Calu3 (cell line): ENCODE results near the gene ANGPT4. TPM values are rescaled to one million over a fixed set of nuclear protein-coding genes. Genes with fewer than 3 reads are reported as not detected.

Experiments
- BruUV-seq: library from RNA; stranded (reverse); fragments of 400-500 nt; replicated peaks from 2 replicates; lab custom pipeline; 2021; lab: Mats Ljungman, UMichigan
- CTCF ChIA-PET: fragments of 300-600 bp; sonication (Branson Sonifier 250); formaldehyde crosslinking; loops from one replicate; lab custom pipeline; 2022; ENCODE audit warnings: antibody characterized with exemption; lab: Charles Lee
- DNase-seq: peaks from one replicate; pipeline ENCODE4 v3.0.0; 2022
- H3K27ac Mint-ChIP-seq: one replicate; pipeline ENCODE4 v1.8.0; 2022; ENCODE audit warnings: mixed read lengths; ENCODE audit not compliant: unreplicated experiment
- H3K27me3 Mint-ChIP-seq: one replicate; pipeline ENCODE4 v1.8.0; 2022; ENCODE audit warnings: mixed read lengths; ENCODE audit not compliant: unreplicated experiment
- H3K36me3 Mint-ChIP-seq: one replicate; pipeline ENCODE4 v1.8.0; 2022; ENCODE audit warnings: mild to moderate bottlenecking, moderate library complexity, mixed read lengths; ENCODE audit not compliant: insufficient read depth, unreplicated experiment
- H3K4me1 Mint-ChIP-seq: one replicate; pipeline ENCODE4 v1.8.0; 2022; ENCODE audit warnings: mild to moderate bottlenecking, low read depth, mixed read lengths; ENCODE audit not compliant: unreplicated experiment
- H3K4me3 Mint-ChIP-seq: one replicate; pipeline ENCODE4 v1.8.0; 2022; ENCODE audit warnings: mild to moderate bottlenecking, low read depth, moderate library complexity, mixed read lengths; ENCODE audit not compliant: unreplicated experiment
- H3K9me3 Mint-ChIP-seq: one replicate; pipeline ENCODE4 v1.8.0; 2022; ENCODE audit warnings: low read depth, mixed read lengths; ENCODE audit not compliant: unreplicated experiment
- CTCF ChIP-seq: fragments of 200-600 bp; IDR thresholded peaks from one replicate; pipeline ENCODE4 v1.8.0; 2022; ENCODE audit warnings: antibody characterized with exemption; ENCODE audit not compliant: unreplicated experiment
- intact Hi-C: fragments of 100-400 bp; cut with micrococcal nuclease; formaldehyde crosslinking; loops from one replicate; pipeline ENCODE4 v1.10.0; 2022; ENCODE audit not compliant: unreplicated experiment
- total RNA-seq: library from RNA; stranded (reverse); gene quantifications from 2 replicates; pipeline ENCODE4 v1.2.3, GENCODE V29; 2022

The ANGPT4 gene
- total RNA-seq, 1 experiment from 2014 or later: not detected

- TF ChIP-seq CTCF: no peak
- Mint-ChIP-seq H3K4me3 (no peak overlapping the region), H3K4me1 (peaks cover 15% of the 10 kb centered on the region), H3K27ac (no peak overlapping the region), H3K27me3 (no peaks in the 10 kb centered on the region), H3K36me3 (peaks cover 23% of the 10 kb centered on the region), H3K9me3 (no peaks in the 10 kb centered on the region)
- CTCF ChIA-PET: no interaction called here
- intact Hi-C loops: no loop called here
- no peak for DNase-seq
- no TSS peak for BruUV-seq
These were observed 71.5 kb downstream of the ANGPT4 start for GRCh38 chr20:844473-845225.

GRCh38 chr20:843912-844311 lies 72.2 kb downstream of the ANGPT4 start:
- TF ChIP-seq CTCF: no peak
- CTCF ChIA-PET: no interaction called here
- Mint-ChIP-seq H3K27me3 (no peaks in the 10 kb centered on the region), H3K36me3 (peaks cover 23% of the 10 kb centered on the region), H3K27ac (no peak overlapping the region), H3K4me1 (peaks cover 15% of the 10 kb centered on the region), H3K9me3 (no peaks in the 10 kb centered on the region), H3K4me3 (no peak overlapping the region)
- BruUV-seq: no TSS peak
- no peak for DNase-seq
- intact Hi-C loops: no loop called here

- H3K4me1 Mint-ChIP-seq: peaks cover 28% of the 10 kb centered on the region
- TF ChIP-seq CTCF: no peak
- peaks cover 23% of the 10 kb centered on the region for H3K36me3 Mint-ChIP-seq
- H3K4me3 Mint-ChIP-seq: peak overlapping the region; percentile 72
- DNase-seq: no peak
- CTCF ChIA-PET: interaction anchor here (1.9 kb wide), 1 partner anchor 10 kb away, joined by 4 read pairs; no protein-coding TSS in a partner anchor
- peaks cover 4% of the 10 kb centered on the region for H3K9me3 Mint-ChIP-seq
- no peak overlapping the region for H3K27ac Mint-ChIP-seq
- no TSS peak for BruUV-seq
- intact Hi-C loops: no loop called here
- H3K27me3 Mint-ChIP-seq: no peaks in the 10 kb centered on the region
These were observed 73.6 kb downstream of the ANGPT4 start for GRCh38 chr20:842547-842940.

GRCh38 chr20:841568-842546 lies 74.3 kb downstream of the ANGPT4 start:
- TF ChIP-seq CTCF: no peak
- H3K27me3 Mint-ChIP-seq: no peaks in the 10 kb centered on the region
- H3K4me3 Mint-ChIP-seq: peak overlapping the region; percentile 72
- CTCF ChIA-PET: interaction anchor here (1.9 kb wide), 1 partner anchor 9 kb away, joined by 4 read pairs; no protein-coding TSS in a partner anchor
- peak; percentile 83 for DNase-seq
- BruUV-seq: no TSS peak
- H3K9me3 Mint-ChIP-seq: peaks cover 4% of the 10 kb centered on the region
- intact Hi-C loops: no loop called here
- H3K36me3 Mint-ChIP-seq: peaks cover 23% of the 10 kb centered on the region
- H3K27ac Mint-ChIP-seq: no peak overlapping the region
- peaks cover 32% of the 10 kb centered on the region for H3K4me1 Mint-ChIP-seq
